ENCODE measurements around the gene IMPG1.

IMPG1 gene

DNA sequence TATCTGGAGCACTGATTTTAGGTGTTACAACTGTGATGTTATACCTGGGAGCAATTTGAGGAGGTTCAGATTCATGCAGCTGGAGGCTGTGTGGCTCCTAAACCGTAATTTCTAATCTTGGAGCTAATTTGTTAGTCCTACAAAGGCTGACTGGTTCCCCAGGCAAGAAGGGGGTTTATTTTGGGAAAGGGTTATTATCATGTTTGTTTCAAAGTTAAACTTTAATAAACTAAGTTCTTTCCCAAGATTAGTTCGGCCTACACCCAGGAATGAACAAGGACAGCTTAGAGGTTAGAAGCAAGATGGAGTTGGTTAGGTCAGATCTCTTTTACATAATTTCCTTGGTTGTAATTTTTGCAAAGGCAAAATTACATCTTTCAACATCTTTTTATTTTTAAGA, 187.6 kb downstream of the IMPG1 start:
- DNase-seq: no peak

DNA sequence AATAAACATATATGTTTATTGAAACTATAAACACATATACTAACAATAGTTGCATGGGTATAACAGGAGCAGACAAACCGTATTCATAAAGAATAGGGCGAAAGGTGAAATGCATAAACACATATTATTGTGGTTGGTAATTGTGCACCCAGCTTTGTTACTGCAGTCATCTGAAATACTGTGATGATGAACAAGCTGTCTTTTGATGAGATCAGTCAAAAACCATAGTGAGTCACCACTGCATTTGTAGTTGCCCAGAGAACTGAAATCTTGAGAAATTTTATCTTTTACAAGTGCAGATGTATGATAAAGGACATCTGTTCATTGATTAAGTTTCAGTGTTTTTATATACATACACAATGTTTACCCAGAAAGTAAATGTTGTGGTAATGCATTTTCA, 189.7 kb downstream of the IMPG1 start:
- no peak for DNase-seq

DNA sequence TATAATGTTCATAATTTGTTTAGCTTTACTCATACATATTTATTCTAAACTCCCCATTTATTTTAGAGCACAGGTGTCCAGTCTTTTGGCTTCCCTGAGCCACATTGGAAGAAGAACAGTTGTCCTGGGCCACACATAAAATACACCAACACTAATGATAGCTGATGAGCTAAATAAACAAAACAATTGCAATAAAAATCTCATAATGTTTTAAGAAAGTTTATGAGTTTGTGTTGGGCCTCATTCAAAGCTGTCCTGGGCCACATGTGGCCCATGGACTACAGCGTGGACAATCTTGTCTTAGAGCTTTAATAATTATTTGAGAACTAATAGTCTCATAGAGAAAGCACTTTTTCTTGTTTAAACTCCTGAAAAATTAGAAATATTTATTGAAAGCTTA, 192.2 kb downstream of the IMPG1 start:
- DNase-seq: no peak

DNA sequence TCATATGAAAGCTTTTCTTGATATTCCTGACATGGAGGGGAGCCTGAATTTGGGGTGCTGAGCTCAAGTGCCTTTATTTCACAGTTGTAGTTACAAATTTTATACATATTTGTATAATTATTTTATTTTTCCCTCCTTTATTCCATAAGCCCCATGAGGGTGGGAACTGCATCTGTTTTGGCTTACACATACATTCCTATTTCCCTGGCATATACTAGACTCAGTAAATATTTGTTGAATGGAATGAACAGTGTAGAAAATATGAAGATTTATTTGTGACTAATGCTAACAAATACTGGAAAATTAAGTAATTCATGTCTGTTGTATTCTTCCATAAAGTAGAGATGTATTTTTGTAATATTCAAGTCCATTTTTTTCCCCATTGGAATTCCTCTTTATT, 196.3 kb downstream of the IMPG1 start:
- DNase-seq: no peak

DNA sequence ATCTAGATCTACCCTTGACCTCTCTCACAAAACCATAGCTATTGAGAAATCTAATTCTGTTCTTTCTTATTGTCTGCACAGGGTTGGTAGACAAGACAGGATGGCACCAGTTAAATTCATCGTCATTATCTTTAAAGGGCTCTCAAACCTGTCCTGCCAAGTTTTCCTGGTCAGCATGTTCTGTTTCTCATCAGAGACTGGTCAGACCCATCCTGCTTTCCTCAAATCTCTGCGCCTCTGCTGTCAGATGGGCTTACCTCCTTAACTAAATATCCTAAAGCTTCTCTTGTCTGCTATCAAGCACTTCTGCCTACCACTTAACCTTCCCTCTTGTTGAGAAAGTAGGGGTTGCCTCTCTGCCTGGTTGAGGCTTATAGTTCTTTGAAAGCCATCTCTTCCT, 198.2 kb downstream of the IMPG1 start:
- DNase-seq: no peak

Measured in stimulated activated CD4-positive, alpha-beta T cell treated with anti-CD3 and anti-CD28 coated beads, Interleukin-15, amount 100 ng/mL, for 24 hours (primary cell).